Measurements from ENCODE around the gene ELFN1.

DNA sequence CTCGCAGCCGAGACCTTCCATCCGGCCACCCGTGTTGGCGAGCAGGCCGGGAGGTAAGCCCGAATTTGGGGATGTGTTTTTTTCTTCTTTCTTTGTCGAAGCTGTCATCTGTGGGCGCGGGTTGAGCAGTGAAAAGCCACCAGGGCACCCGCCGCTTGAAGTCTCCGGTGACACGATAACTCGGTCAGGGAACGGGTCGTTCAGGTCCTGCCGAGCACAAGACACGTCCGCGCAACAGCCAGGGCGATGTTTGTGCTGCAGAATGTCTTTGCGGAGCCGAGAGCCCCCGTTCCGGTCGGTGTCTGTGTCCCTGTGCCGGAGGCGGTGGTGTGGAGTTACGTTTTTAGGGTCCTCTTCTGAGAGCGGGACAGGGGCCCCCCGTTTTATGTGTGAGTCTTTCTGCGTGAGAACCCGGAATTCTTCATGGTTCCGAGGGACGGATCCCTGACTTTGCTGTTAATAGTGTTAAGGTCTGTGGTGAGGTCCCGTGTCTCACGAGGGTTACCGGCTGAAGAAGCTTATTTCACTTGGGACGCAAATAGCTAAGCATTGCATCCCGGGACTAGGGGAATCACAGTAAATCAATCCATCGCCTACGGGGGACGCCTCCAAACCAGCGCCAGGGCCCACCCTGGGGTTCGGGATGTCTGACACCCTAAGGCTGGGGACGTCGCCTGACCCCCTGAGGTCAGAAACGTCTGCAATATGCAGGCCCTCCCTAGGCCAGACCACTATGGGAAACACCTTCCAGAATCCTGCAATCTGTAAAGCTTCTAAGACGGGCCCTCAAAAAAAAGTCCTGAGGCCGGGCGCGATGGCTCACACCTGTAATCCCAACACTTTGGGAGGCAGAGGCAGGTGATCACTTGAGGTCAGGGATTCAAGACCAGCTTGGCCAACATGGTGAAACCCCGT, 99.5 kb downstream of the ELFN1 start:
- TF ChIP-seq CTCF (IDR thresholded peaks at IDR 0.05), result no peak
- TF ChIP-seq ZFX (IDR thresholded peaks at IDR 0.05; ENCODE audit: borderline replicate concordance), result no peak

Data from 22Rv1 (cell line).